GM21737 (cell line): ENCODE measurements around the gene MRPL3.
"Not testable (repeated sequence)": the region's sequence is repeated elsewhere in the genome, so short reads cannot be mapped to it uniquely, and the experiment has no call there.

ENCODE experiments used
- ATAC-seq: cut with Tn5 transposase; IDR thresholded peaks from one replicate; pipeline ENCODE4 v1.9.1; 2021; ENCODE audit warnings: mild to moderate bottlenecking, moderate library complexity; ENCODE audit not compliant: unreplicated experiment

The MRPL3 gene

GRCh38 chr3:131501949-131502348 is 822 bp downstream of the MRPL3 start:
- no peak for ATAC-seq

- no peak for ATAC-seq
Observed at GRCh38 chr3:131494706-131495105, 8.1 kb downstream of the MRPL3 start.

- no peak for ATAC-seq
Observed at GRCh38 chr3:131491775-131492174, 11.0 kb downstream of the MRPL3 start.

GRCh38 chr3:131491084-131491483 is 11.7 kb downstream of the MRPL3 start:
- ATAC-seq = no peak

- ATAC-seq = not testable (repeated sequence)
Observed at GRCh38 chr3:131486545-131486944, 16.2 kb downstream of the MRPL3 start.

- no peak for ATAC-seq
Observed at GRCh38 chr3:131485119-131485518, 17.7 kb downstream of the MRPL3 start.

GRCh38 chr3:131484496-131485111 is 18.2 kb downstream of the MRPL3 start:
- no peak for ATAC-seq

GRCh38 chr3:131480116-131480515 is 22.7 kb downstream of the MRPL3 start:
- no peak for ATAC-seq

- no peak for ATAC-seq
Observed at GRCh38 chr3:131477813-131478212, 25.0 kb downstream of the MRPL3 start.

- ATAC-seq = no peak
Observed at GRCh38 chr3:131474115-131474514, 28.7 kb downstream of the MRPL3 start.

- ATAC-seq = no peak
Observed at GRCh38 chr3:131470377-131470776, 32.4 kb downstream of the MRPL3 start.

- ATAC-seq = no peak
Observed at GRCh38 chr3:131458653-131459052, 44.1 kb downstream of the MRPL3 start.

- ATAC-seq = no peak
Observed at GRCh38 chr3:131457220-131457619, 45.6 kb downstream of the MRPL3 start.

- ATAC-seq = no peak
Observed at GRCh38 chr3:131454501-131454900, 48.3 kb downstream of the MRPL3 start.

GRCh38 chr3:131453533-131453932 is 49.2 kb downstream of the MRPL3 start:
- ATAC-seq = no peak

GRCh38 chr3:131447349-131447748 is 55.4 kb downstream of the MRPL3 start:
- ATAC-seq = no peak

- ATAC-seq = no peak
Observed at GRCh38 chr3:131444180-131444579, 58.6 kb downstream of the MRPL3 start.

- ATAC-seq = no peak
Observed at GRCh38 chr3:131439084-131439483, 63.7 kb downstream of the MRPL3 start.

- no peak for ATAC-seq
Observed at GRCh38 chr3:131435000-131435399, 67.8 kb downstream of the MRPL3 start.

GRCh38 chr3:131432441-131432840 is 70.3 kb downstream of the MRPL3 start:
- ATAC-seq = no peak

GRCh38 chr3:131431754-131432153 is 71.0 kb downstream of the MRPL3 start:
- no peak for ATAC-seq

GRCh38 chr3:131427226-131427625 is 75.5 kb downstream of the MRPL3 start:
- ATAC-seq = no peak

GRCh38 chr3:131421957-131422498 is 80.7 kb downstream of the MRPL3 start:
- no peak for ATAC-seq
